Endodermal cell (in vitro differentiated cells): ENCODE data around the gene FBXO46. TPM values are rescaled to one million over a fixed set of nuclear protein-coding genes. Genes with fewer than 3 reads are reported as not detected.

Experiments used
- DNase-seq: peaks from one replicate; pipeline ENCODE4 v3.0.0-alpha.2; 2017
- H3K27ac ChIP-seq: 2 replicates; pipeline ENCODE4 v1.5.1; 2013; ENCODE audit warnings: mild to moderate bottlenecking, low read depth, low read length, moderate library complexity
- H3K27me3 ChIP-seq: 2 replicates; pipeline ENCODE4 v1.6.1; 2013; ENCODE audit warnings: mild to moderate bottlenecking, low read length, moderate library complexity; ENCODE audit not compliant: insufficient read depth, control insufficient read depth, poor library complexity, severe bottlenecking
- H3K36me3 ChIP-seq: 2 replicates; pipeline ENCODE4 v1.7.0; 2013; ENCODE audit warnings: mild to moderate bottlenecking, low read length, moderate library complexity; ENCODE audit not compliant: control insufficient read depth, insufficient read depth
- H3K4me1 ChIP-seq: one replicate; pipeline ENCODE4 v1.7.0; 2013; ENCODE audit warnings: low read length; ENCODE audit not compliant: control insufficient read depth, insufficient read depth
- H3K4me3 ChIP-seq: 2 replicates; pipeline ENCODE4 v1.5.1; 2013; ENCODE audit warnings: mild to moderate bottlenecking, low read length, moderate library complexity
- H3K9ac ChIP-seq: 2 replicates; pipeline ENCODE4 v1.6.1; 2013; ENCODE audit warnings: mild to moderate bottlenecking, low read length, moderate library complexity; ENCODE audit not compliant: poor library complexity, severe bottlenecking; ENCODE audit errors: extremely low read depth
- H3K9me3 ChIP-seq: 2 replicates; pipeline ENCODE4 v1.6.1; 2013; ENCODE audit warnings: mild to moderate bottlenecking, low read length, moderate library complexity; ENCODE audit not compliant: control insufficient read depth
- H3K27ac Mint-ChIP-seq: 2 replicates; pipeline ENCODE4 v1.8.0; 2020; ENCODE audit warnings: mixed read lengths
- H3K27me3 Mint-ChIP-seq: 2 replicates; pipeline ENCODE4 v1.8.0; 2021; ENCODE audit warnings: mild to moderate bottlenecking, mixed read lengths; ENCODE audit not compliant: insufficient read depth
- H3K36me3 Mint-ChIP-seq: 2 replicates; pipeline ENCODE4 v1.8.0; 2020; ENCODE audit warnings: low read depth, mixed read lengths
- H3K4me1 Mint-ChIP-seq: 2 replicates; pipeline ENCODE4 v1.8.0; 2020; ENCODE audit warnings: mixed read lengths
- H3K4me3 Mint-ChIP-seq: 2 replicates; pipeline ENCODE4 v1.8.0; 2020; ENCODE audit warnings: mild to moderate bottlenecking, moderate library complexity, mixed read lengths
- H3K9me3 Mint-ChIP-seq: 2 replicates; pipeline ENCODE4 v1.8.0; 2020; ENCODE audit warnings: mild to moderate bottlenecking, mixed read lengths
- WGBS, 2 experiments: methylation state at CpG; one replicate each; pipeline versions ENCODE4 v1.1.5 to v1.1.7; 2013; ENCODE audit warnings: missing lambda C conversion rate in 2 of 2, mixed read lengths in 1 of 2; ENCODE audit not compliant: insufficient coverage in 1 of 2, insufficient read length in 1 of 2; 5-methylcytosine and 5-hydroxymethylcytosine counted together
- total RNA-seq, 2 donors: library from RNA; stranded (reverse); fragmentation: NEBNext Ultra II Directional in 1 of 2; extraction: Animal tissue kit (Norgen Biotek cat#: 25700) in 1 of 2; gene quantifications; 2 replicates in 1 of 2; 3 replicates in 1 of 2; pipeline ENCODE4 v1.2.1, GENCODE V29; 2021
- TF ChIP-seq, protein P1 (sequence below): fragments of 200-600 bp; sonication (generic); conservative IDR thresholded peaks from 2 replicates; pipeline ENCODE4 v1.5.0; 2021; ENCODE audit warnings: antibody characterized with exemption, mild to moderate bottlenecking

Gene FBXO46
- total RNA-seq, 2 donors from 2014 or later = 36.5 to 42.8 TPM

DNA sequence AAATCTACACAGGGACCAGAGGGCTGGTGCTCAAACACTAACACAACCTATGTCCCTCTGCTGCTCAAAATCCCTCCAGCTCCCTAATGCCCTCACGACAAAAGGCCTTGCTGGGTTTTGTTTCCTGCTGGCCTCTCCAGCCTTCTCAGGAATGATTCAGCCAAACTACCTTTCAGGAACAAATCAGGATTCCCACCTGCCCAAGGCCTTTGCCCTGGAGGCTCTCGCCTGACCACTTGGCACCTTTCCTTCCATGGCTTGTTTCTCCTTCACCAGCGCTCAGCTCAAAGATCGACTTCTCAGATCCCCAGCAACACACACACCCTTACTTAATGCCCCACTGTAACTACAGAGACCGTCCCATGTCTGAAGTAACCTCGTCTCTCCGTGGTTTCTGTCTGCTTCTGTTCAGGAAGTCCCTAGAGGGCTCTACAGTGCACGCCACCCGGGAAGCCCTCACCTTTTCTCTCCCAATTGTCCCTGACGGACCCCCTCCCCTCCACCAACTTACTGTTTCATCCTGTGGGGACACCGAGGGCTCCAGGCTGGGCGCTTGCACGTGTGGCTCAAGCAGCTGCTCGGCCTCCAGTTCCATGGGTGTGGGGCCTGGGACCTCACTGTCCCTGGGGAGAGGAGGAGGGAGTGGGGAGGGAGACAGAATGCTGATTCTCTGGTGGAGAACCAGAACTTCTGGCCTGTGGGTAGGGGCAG is 41.6 kb upstream of the FBXO46 start:
- no peak overlapping the region for H3K4me3 Mint-ChIP-seq
- no peaks in the 10 kb centered on the region for H3K4me1 ChIP-seq
- no peak overlapping the region for H3K9ac ChIP-seq
- TF ChIP-seq, protein P1, sequence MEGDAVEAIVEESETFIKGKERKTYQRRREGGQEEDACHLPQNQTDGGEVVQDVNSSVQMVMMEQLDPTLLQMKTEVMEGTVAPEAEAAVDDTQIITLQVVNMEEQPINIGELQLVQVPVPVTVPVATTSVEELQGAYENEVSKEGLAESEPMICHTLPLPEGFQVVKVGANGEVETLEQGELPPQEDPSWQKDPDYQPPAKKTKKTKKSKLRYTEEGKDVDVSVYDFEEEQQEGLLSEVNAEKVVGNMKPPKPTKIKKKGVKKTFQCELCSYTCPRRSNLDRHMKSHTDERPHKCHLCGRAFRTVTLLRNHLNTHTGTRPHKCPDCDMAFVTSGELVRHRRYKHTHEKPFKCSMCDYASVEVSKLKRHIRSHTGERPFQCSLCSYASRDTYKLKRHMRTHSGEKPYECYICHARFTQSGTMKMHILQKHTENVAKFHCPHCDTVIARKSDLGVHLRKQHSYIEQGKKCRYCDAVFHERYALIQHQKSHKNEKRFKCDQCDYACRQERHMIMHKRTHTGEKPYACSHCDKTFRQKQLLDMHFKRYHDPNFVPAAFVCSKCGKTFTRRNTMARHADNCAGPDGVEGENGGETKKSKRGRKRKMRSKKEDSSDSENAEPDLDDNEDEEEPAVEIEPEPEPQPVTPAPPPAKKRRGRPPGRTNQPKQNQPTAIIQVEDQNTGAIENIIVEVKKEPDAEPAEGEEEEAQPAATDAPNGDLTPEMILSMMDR = no peak
- H3K27ac Mint-ChIP-seq = peak overlapping the region; percentile 42
- H3K27me3 ChIP-seq = no peaks in the 10 kb centered on the region
- no peaks in the 10 kb centered on the region for H3K27me3 Mint-ChIP-seq
- peaks cover 34% of the 10 kb centered on the region for H3K36me3 Mint-ChIP-seq
- peaks cover 9% of the 10 kb centered on the region for H3K4me1 Mint-ChIP-seq
- DNase-seq = peak; percentile 45
- no peaks in the 10 kb centered on the region for H3K9me3 Mint-ChIP-seq
- no peaks in the 10 kb centered on the region for H3K9me3 ChIP-seq
- 89 to 94% methylated on average over 5 to 14 of the region's 14 CpGs for WGBS, 2 experiments
- H3K36me3 ChIP-seq = peaks cover 13% of the 10 kb centered on the region
- H3K4me3 ChIP-seq = no peak overlapping the region
- no peak overlapping the region for H3K27ac ChIP-seq

GRCh38 chr19:45771311-45771933 is 40.7 kb upstream of the FBXO46 start:
- Mint-ChIP-seq H3K9me3 (no peaks in the 10 kb centered on the region), H3K4me3 (peak overlapping the region; percentile 95), H3K4me1 (peaks cover 9% of the 10 kb centered on the region), H3K27ac (peak overlapping the region; percentile 98), H3K36me3 (peaks cover 25% of the 10 kb centered on the region), H3K27me3 (no peaks in the 10 kb centered on the region)
- H3K4me1 ChIP-seq = no peaks in the 10 kb centered on the region
- DNase-seq = peak; percentile 74
- H3K4me3 ChIP-seq = peak overlapping the region; percentile 73
- H3K27ac ChIP-seq = peak overlapping the region; percentile 70
- H3K9ac ChIP-seq = peak overlapping the region; percentile 30
- H3K36me3 ChIP-seq = peaks cover 5% of the 10 kb centered on the region
- WGBS, 2 experiments = 83 to 86% methylated on average over 22 to 46 of the region's 46 CpGs
- no peaks in the 10 kb centered on the region for H3K27me3 ChIP-seq
- no peaks in the 10 kb centered on the region for H3K9me3 ChIP-seq
- TF ChIP-seq, protein P1 = no peak

DNA sequence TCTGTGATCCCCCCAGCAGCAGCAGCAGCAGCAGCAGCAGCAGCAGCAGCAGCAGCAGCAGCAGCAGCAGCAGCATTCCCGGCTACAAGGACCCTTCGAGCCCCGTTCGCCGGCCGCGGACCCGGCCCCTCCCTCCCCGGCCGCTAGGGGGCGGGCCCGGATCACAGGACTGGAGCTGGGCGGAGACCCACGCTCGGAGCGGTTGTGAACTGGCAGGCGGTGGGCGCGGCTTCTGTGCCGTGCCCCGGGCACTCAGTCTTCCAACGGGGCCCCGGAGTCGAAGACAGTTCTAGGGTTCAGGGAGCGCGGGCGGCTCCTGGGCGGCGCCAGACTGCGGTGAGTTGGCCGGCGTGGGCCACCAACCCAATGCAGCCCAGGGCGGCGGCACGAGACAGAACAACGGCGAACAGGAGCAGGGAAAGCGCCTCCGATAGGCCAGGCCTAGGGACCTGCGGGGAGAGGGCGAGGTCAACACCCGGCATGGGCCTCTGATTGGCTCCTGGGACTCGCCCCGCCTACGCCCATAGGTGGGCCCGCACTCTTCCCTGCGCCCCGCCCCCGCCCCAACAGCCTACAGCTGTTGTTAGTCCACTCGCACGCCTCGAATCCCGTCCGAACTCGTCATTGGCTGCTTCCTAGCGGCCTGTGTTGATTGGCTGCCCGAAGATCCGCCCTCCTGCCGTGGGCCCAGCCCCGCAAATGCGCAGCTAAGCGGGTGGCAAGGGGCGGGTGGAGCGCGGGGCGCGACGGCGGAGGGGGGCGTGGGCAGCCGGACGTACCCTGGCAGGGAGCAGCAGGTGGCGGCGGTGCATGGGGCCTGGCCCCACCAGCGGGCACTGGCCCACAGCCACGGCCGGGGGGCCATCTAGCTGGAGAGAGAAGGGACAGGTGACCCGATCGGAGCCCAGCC is 39.8 kb upstream of the FBXO46 start:
- peaks cover 23% of the 10 kb centered on the region for H3K36me3 Mint-ChIP-seq
- Histone ChIP-seq H3K9me3 (no peaks in the 10 kb centered on the region), H3K4me3 (peak overlapping the region; percentile 83), H3K27me3 (no peaks in the 10 kb centered on the region), H3K4me1 (peaks cover 1% of the 10 kb centered on the region), H3K9ac (peak overlapping the region; percentile 76), H3K36me3 (peaks cover 4% of the 10 kb centered on the region), H3K27ac (peak overlapping the region; percentile 96)
- H3K27me3 Mint-ChIP-seq = no peaks in the 10 kb centered on the region
- DNase-seq = peak; percentile 99
- H3K9me3 Mint-ChIP-seq = no peaks in the 10 kb centered on the region
- peaks cover 10% of the 10 kb centered on the region for H3K4me1 Mint-ChIP-seq
- H3K4me3 Mint-ChIP-seq = peak overlapping the region; percentile 95
- peak overlapping the region; percentile 98 for H3K27ac Mint-ChIP-seq
- WGBS, 2 experiments = 1 to 3% methylated on average over 35 to 79 of the region's 79 CpGs
- TF ChIP-seq, protein P1 = peak; percentile 98
